ENCODE data around the gene MTR.

DNA sequence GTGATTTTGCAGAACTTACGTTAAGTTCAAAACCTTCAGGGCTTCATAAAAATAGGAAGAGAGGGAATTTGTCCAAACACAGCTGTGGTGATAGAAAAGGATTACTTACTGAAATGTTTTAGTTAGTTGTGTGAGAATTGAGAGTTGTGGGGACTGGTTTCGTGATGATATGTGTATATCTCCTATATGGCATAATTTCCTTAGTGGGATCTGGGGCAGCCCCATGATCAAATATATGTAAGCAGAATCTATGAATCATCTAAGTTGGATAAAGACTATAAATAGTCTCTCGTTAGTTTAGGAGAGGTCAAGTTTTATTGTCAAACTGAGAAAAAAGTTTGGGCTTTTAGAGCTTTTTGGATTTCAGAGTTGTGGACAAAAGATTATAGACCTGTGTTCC is 14.9 kb downstream of the MTR start:
- TF ChIP-seq RAD21 (IDR thresholded peaks at IDR 0.05): no peak
- no peak for TF ChIP-seq YY1 (IDR thresholded peaks at IDR 0.05)
- TF ChIP-seq, protein P1, sequence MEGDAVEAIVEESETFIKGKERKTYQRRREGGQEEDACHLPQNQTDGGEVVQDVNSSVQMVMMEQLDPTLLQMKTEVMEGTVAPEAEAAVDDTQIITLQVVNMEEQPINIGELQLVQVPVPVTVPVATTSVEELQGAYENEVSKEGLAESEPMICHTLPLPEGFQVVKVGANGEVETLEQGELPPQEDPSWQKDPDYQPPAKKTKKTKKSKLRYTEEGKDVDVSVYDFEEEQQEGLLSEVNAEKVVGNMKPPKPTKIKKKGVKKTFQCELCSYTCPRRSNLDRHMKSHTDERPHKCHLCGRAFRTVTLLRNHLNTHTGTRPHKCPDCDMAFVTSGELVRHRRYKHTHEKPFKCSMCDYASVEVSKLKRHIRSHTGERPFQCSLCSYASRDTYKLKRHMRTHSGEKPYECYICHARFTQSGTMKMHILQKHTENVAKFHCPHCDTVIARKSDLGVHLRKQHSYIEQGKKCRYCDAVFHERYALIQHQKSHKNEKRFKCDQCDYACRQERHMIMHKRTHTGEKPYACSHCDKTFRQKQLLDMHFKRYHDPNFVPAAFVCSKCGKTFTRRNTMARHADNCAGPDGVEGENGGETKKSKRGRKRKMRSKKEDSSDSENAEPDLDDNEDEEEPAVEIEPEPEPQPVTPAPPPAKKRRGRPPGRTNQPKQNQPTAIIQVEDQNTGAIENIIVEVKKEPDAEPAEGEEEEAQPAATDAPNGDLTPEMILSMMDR (IDR thresholded peaks at IDR 0.05; ENCODE audit: low read depth, low read length, missing input control): no peak
- TF ChIP-seq, protein P2, sequence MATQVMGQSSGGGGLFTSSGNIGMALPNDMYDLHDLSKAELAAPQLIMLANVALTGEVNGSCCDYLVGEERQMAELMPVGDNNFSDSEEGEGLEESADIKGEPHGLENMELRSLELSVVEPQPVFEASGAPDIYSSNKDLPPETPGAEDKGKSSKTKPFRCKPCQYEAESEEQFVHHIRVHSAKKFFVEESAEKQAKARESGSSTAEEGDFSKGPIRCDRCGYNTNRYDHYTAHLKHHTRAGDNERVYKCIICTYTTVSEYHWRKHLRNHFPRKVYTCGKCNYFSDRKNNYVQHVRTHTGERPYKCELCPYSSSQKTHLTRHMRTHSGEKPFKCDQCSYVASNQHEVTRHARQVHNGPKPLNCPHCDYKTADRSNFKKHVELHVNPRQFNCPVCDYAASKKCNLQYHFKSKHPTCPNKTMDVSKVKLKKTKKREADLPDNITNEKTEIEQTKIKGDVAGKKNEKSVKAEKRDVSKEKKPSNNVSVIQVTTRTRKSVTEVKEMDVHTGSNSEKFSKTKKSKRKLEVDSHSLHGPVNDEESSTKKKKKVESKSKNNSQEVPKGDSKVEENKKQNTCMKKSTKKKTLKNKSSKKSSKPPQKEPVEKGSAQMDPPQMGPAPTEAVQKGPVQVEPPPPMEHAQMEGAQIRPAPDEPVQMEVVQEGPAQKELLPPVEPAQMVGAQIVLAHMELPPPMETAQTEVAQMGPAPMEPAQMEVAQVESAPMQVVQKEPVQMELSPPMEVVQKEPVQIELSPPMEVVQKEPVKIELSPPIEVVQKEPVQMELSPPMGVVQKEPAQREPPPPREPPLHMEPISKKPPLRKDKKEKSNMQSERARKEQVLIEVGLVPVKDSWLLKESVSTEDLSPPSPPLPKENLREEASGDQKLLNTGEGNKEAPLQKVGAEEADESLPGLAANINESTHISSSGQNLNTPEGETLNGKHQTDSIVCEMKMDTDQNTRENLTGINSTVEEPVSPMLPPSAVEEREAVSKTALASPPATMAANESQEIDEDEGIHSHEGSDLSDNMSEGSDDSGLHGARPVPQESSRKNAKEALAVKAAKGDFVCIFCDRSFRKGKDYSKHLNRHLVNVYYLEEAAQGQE (IDR thresholded peaks at IDR 0.05): no peak
- no peak for TF ChIP-seq HNF4A (conservative IDR thresholded peaks at IDR 0.05)
- TF ChIP-seq TAF1 (conservative IDR thresholded peaks at IDR 0.05): no peak
- TF ChIP-seq JUND (IDR thresholded peaks at IDR 0.05): no peak
- TF ChIP-seq, protein P3, sequence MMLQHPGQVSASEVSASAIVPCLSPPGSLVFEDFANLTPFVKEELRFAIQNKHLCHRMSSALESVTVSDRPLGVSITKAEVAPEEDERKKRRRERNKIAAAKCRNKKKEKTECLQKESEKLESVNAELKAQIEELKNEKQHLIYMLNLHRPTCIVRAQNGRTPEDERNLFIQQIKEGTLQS (IDR thresholded peaks at IDR 0.05): no peak
